ENCODE results near the gene BABAM2. TPM values are rescaled to one million over a fixed set of nuclear protein-coding genes. Genes with fewer than 3 reads are reported as not detected.

BABAM2 gene
- total RNA-seq, 3 donors from 2014 or later (not counting 1 experiment from before 2014, with no cell fraction given), result 54.6 to 66.1 (median 59.5) TPM

DNA sequence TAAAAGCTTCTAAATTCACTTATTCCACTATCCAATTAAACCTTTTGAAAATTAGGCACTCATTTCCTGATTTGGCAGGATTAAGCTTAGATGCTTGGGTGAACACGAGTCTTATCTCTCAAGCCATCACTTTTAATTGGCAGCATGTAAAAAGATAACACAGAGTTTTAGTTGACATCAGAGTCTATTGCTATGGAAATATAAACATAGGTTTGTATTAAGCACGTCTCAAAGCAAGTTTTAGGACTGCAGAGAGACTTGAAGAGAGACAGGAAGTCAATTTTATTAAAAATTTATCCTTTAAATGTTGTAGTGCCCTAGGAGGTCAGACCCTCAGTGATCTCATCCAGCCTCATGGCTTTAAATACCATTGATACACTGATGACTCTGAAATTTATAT lies 5.9 kb upstream of the BABAM2 start:
- Histone ChIP-seq H3K36me3 (ENCODE audit: control insufficient read depth, insufficient read depth, low read length) (no peaks in the 10 kb centered on the region), H3K27ac (ENCODE audit: low read length) (no peak overlapping the region), H3K4me3 (ENCODE audit: low read length) (no peak overlapping the region), H3K9me3 (ENCODE audit: control insufficient read depth, insufficient read depth, low read length) (no peaks in the 10 kb centered on the region), H3K4me1 (ENCODE audit: control insufficient read depth, insufficient read depth, low read length) (peaks cover under 1% of the 10 kb centered on the region), H3K27me3 (ENCODE audit: control insufficient read depth, insufficient read depth, low read length) (no peaks in the 10 kb centered on the region)
- H3K27ac Mint-ChIP-seq, result no peak overlapping the region
- DNase-seq (no peak), ATAC-seq (no peak)
- H3K9me3 Mint-ChIP-seq, result no peaks in the 10 kb centered on the region
- H3K4me1 Mint-ChIP-seq, result peaks cover 2% of the 10 kb centered on the region in 2 donors
- H3K4me3 Mint-ChIP-seq, result no peak overlapping the region
- H3K36me3 Mint-ChIP-seq, result no peaks in the 10 kb centered on the region
- WGBS (ENCODE audit: insufficient coverage), result 64% methylated on average over 1 of the region's 2 CpGs
- no peaks in the 10 kb centered on the region for H3K27me3 Mint-ChIP-seq (ENCODE audit: low read depth in 2 of 2)
- intact Hi-C loops (cut with micrococcal nuclease), result no loop called here
- no peak for TF ChIP-seq CTCF (IDR thresholded peaks at IDR 0.05)

- H3K36me3 ChIP-seq (ENCODE audit: control insufficient read depth, insufficient read depth, low read length), result no peaks in the 10 kb centered on the region
- DNase-seq, result no peak
- no peak for TF ChIP-seq CTCF (IDR thresholded peaks at IDR 0.05)
- no peaks in the 10 kb centered on the region for H3K27me3 ChIP-seq (ENCODE audit: control insufficient read depth, insufficient read depth, low read length)
- Mint-ChIP-seq H3K27me3 (ENCODE audit: low read depth in 2 of 2) (no peaks in the 10 kb centered on the region), H3K4me1 (peaks cover 8 to 9% of the 10 kb centered on the region in 2 donors), H3K4me3 (no peak overlapping the region), H3K9me3 (no peaks in the 10 kb centered on the region), H3K36me3 (no peaks in the 10 kb centered on the region), H3K27ac (no peak overlapping the region)
- H3K9me3 ChIP-seq (ENCODE audit: control insufficient read depth, insufficient read depth, low read length), result no peaks in the 10 kb centered on the region
- H3K4me3 ChIP-seq (ENCODE audit: low read length), result no peak overlapping the region
- intact Hi-C loops (cut with micrococcal nuclease), result no loop called here
- H3K27ac ChIP-seq (ENCODE audit: low read length), result no peak overlapping the region
- peaks cover 7% of the 10 kb centered on the region for H3K4me1 ChIP-seq (ENCODE audit: control insufficient read depth, insufficient read depth, low read length)
- no peak for ATAC-seq
- 89% methylated on average over 1 of the region's 1 CpG for WGBS (ENCODE audit: insufficient coverage)
Measured at GRCh38 chr2:27885234-27885633, 5.3 kb upstream of the BABAM2 start.

- no peak overlapping the region for H3K4me3 Mint-ChIP-seq
- no peaks in the 10 kb centered on the region for H3K27me3 Mint-ChIP-seq (ENCODE audit: low read depth in 2 of 2)
- H3K9me3 Mint-ChIP-seq, result no peaks in the 10 kb centered on the region
- Histone ChIP-seq H3K27ac (ENCODE audit: low read length) (no peak overlapping the region), H3K4me3 (ENCODE audit: low read length) (no peak overlapping the region), H3K4me1 (ENCODE audit: control insufficient read depth, insufficient read depth, low read length) (peaks cover 8% of the 10 kb centered on the region), H3K36me3 (ENCODE audit: control insufficient read depth, insufficient read depth, low read length) (no peaks in the 10 kb centered on the region), H3K9me3 (ENCODE audit: control insufficient read depth, insufficient read depth, low read length) (no peaks in the 10 kb centered on the region), H3K27me3 (ENCODE audit: control insufficient read depth, insufficient read depth, low read length) (no peaks in the 10 kb centered on the region)
- 86% methylated on average over 1 of the region's 1 CpG for WGBS (ENCODE audit: insufficient coverage)
- H3K4me1 Mint-ChIP-seq, result peaks cover 10 to 13% of the 10 kb centered on the region in 2 donors
- no peaks in the 10 kb centered on the region for H3K36me3 Mint-ChIP-seq
- DNase-seq (no peak), ATAC-seq (no peak)
- no peak overlapping the region for H3K27ac Mint-ChIP-seq
- intact Hi-C loops (cut with micrococcal nuclease), result no loop called here
- no peak for TF ChIP-seq CTCF (IDR thresholded peaks at IDR 0.05)
Measured at GRCh38 chr2:27885661-27886060, 4.9 kb upstream of the BABAM2 start.

DNA sequence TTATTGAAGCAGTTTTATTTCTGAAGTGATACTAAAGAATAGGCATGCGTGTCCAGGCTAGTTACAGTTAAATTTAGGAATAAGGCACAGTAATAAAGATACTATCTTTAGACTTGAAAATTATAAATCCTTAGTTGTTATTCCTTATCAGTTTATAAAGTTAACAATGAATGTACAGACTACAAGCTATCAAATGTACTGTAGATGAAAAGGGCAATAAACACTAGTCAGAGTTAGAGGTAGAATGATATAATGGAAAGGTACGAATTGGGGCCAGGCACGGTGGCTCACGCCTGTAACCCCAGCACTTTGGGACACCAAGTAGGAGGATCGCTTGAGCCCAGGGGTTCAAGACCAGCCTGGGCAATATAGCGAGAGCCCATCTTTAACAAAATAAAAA lies 4.2 kb upstream of the BABAM2 start:
- no peak for ATAC-seq
- DNase-seq, result no peak
- Histone ChIP-seq H3K4me1 (ENCODE audit: control insufficient read depth, insufficient read depth, low read length) (peaks cover 14% of the 10 kb centered on the region), H3K36me3 (ENCODE audit: control insufficient read depth, insufficient read depth, low read length) (no peaks in the 10 kb centered on the region), H3K27me3 (ENCODE audit: control insufficient read depth, insufficient read depth, low read length) (no peaks in the 10 kb centered on the region), H3K4me3 (ENCODE audit: low read length) (no peak overlapping the region), H3K9me3 (ENCODE audit: control insufficient read depth, insufficient read depth, low read length) (no peaks in the 10 kb centered on the region), H3K27ac (ENCODE audit: low read length) (no peak overlapping the region)
- Mint-ChIP-seq H3K36me3 (peaks cover 5% of the 10 kb centered on the region), H3K4me1 (peaks cover 16 to 18% of the 10 kb centered on the region in 2 donors), H3K27ac (no peak overlapping the region), H3K27me3 (ENCODE audit: low read depth in 2 of 2) (peaks cover 0 to 4% of the 10 kb centered on the region in 2 donors), H3K4me3 (no peak overlapping the region), H3K9me3 (no peaks in the 10 kb centered on the region)
- intact Hi-C loops (cut with micrococcal nuclease), result no loop called here
- WGBS (ENCODE audit: insufficient coverage), result 97% methylated on average over 3 of the region's 6 CpGs
- no peak for TF ChIP-seq CTCF (IDR thresholded peaks at IDR 0.05)
